Chondrocyte (in vitro differentiated cells): ENCODE measurements around the gene MFAP3. TPM values are rescaled to one million over a fixed set of nuclear protein-coding genes. Genes with fewer than 3 reads are reported as not detected.

Experiments
- DNase-seq: peaks from one replicate; pipeline ENCODE4 v3.0.0; 2021; ENCODE audit warnings: mixed read lengths, low spot score
- H3K27ac Mint-ChIP-seq: one replicate; pipeline ENCODE4 v1.8.0; 2021; ENCODE audit warnings: mild to moderate bottlenecking, moderate library complexity, mixed read lengths; ENCODE audit not compliant: unreplicated experiment
- H3K27me3 Mint-ChIP-seq: 2 replicates; pipeline ENCODE4 v1.8.0; 2021; ENCODE audit warnings: low read depth, mixed read lengths
- H3K36me3 Mint-ChIP-seq: 2 replicates; pipeline ENCODE4 v1.8.0; 2021; ENCODE audit warnings: low read depth, mixed read lengths
- H3K4me1 Mint-ChIP-seq: 2 replicates; pipeline ENCODE4 v1.8.0; 2021; ENCODE audit warnings: low read depth, mild to moderate bottlenecking, mixed read lengths
- H3K4me3 Mint-ChIP-seq: one replicate; pipeline ENCODE4 v1.8.0; 2021; ENCODE audit warnings: mild to moderate bottlenecking, moderate library complexity, mixed read lengths; ENCODE audit not compliant: unreplicated experiment
- H3K9me3 Mint-ChIP-seq: 2 replicates; pipeline ENCODE4 v1.8.0; 2021; ENCODE audit warnings: low read depth, mixed read lengths
- CTCF ChIP-seq: fragments of 200-600 bp; sonication (generic); IDR thresholded peaks from 2 replicates; pipeline ENCODE4 v1.5.0; 2021; ENCODE audit warnings: antibody characterized with exemption, mild to moderate bottlenecking, moderate library complexity
- total RNA-seq: library from RNA; stranded (reverse); gene quantifications from 3 replicates; pipeline ENCODE4 v1.2.1, GENCODE V29; 2021

MFAP3 gene
- total RNA-seq, 1 donor from 2014 or later, result 39.4 TPM

DNA sequence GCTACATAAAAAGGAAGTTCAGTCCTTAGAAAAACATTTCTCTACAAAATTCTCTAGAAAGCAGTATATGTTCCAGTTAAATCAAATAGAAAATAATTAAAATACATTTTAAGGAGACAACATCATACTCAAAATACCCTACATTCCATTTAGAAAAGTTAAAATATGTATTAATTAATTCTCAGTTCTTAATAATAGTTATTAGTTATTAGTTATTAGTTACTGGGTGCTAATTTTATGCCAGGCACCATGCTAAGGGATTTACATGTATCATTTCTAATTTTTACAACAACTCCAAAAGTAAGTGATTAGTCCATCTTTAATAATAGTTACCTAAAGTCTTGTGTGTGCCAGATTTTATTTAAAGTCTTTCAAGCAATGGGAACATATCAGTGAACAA lies 38.1 kb upstream of the MFAP3 start:
- no peak overlapping the region for H3K4me3 Mint-ChIP-seq
- no peak for TF ChIP-seq CTCF
- no peak for DNase-seq
- peaks cover 3% of the 10 kb centered on the region for H3K9me3 Mint-ChIP-seq
- H3K36me3 Mint-ChIP-seq, result peaks cover 21% of the 10 kb centered on the region
- no peaks in the 10 kb centered on the region for H3K27me3 Mint-ChIP-seq
- no peaks in the 10 kb centered on the region for H3K4me1 Mint-ChIP-seq
- no peak overlapping the region for H3K27ac Mint-ChIP-seq

- H3K27ac Mint-ChIP-seq, result no peak overlapping the region
- H3K9me3 Mint-ChIP-seq, result peaks cover 3% of the 10 kb centered on the region
- peaks cover 15% of the 10 kb centered on the region for H3K36me3 Mint-ChIP-seq
- TF ChIP-seq CTCF, result no peak
- DNase-seq, result no peak
- H3K27me3 Mint-ChIP-seq, result no peaks in the 10 kb centered on the region
- no peak overlapping the region for H3K4me3 Mint-ChIP-seq
- no peaks in the 10 kb centered on the region for H3K4me1 Mint-ChIP-seq
Measured at GRCh38 chr5:154002093-154002492, 36.7 kb upstream of the MFAP3 start.

DNA sequence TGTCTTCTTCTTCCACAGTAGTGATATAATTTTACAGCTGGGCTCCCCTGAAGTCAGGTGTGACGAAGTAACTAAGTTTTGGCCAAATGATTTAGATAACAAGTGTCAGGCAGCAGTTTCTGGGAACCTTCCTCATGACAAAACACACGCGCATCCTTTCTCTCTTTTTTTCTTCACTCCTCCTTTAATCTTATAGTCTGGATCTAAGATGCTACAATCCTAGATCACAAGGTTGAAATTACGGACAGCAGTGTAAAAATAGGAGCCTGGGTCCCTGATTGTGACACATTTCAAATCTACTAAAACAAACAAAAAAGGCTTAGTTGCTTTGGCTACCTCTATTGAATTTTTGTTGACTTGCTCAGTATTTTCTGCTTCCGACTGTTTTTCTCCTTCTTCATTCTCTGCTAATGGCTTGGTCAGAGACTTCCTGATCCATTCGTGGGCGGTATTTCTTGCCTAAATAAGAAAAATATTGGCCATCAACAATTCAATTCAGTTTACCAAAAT lies 36.2 kb upstream of the MFAP3 start:
- no peaks in the 10 kb centered on the region for H3K4me1 Mint-ChIP-seq
- DNase-seq, result no peak
- no peak overlapping the region for H3K27ac Mint-ChIP-seq
- peaks cover 3% of the 10 kb centered on the region for H3K9me3 Mint-ChIP-seq
- H3K27me3 Mint-ChIP-seq, result no peaks in the 10 kb centered on the region
- peaks cover 12% of the 10 kb centered on the region for H3K36me3 Mint-ChIP-seq
- H3K4me3 Mint-ChIP-seq, result no peak overlapping the region
- no peak for TF ChIP-seq CTCF

GRCh38 chr5:154005648-154006047 lies 33.1 kb upstream of the MFAP3 start:
- Mint-ChIP-seq H3K27me3 (no peaks in the 10 kb centered on the region), H3K36me3 (peaks cover 10% of the 10 kb centered on the region), H3K4me3 (no peak overlapping the region), H3K9me3 (no peaks in the 10 kb centered on the region), H3K27ac (no peak overlapping the region), H3K4me1 (no peaks in the 10 kb centered on the region)
- no peak for TF ChIP-seq CTCF
- DNase-seq, result no peak

DNA sequence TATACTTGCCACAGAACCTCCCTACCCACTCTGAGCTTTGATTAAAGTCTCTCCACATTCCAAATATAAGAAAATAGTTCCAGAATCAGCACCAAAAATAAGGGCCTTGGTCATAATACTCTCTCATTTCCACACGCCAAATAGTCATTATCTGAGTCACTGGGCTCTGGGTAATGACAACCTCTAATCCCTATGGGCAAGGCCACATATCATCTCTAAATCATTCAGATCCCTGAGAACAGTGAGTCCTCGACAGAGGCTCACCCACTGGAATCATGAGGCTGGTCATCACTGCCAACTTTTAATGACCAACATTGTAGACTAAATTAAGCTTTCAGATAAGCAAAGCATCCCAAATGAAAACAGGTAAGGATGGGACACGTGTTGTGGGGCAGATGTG lies 28.1 kb upstream of the MFAP3 start:
- Mint-ChIP-seq H3K36me3 (peaks cover 16% of the 10 kb centered on the region), H3K27me3 (no peaks in the 10 kb centered on the region), H3K27ac (no peak overlapping the region), H3K4me3 (no peak overlapping the region), H3K4me1 (no peaks in the 10 kb centered on the region), H3K9me3 (no peaks in the 10 kb centered on the region)
- no peak for TF ChIP-seq CTCF
- DNase-seq, result no peak
